Activated CD8-positive, alpha-beta memory T cell treated with anti-CD3 and anti-CD28 coated beads, Interleukin-2, amount 50 U/mL, for 48 hours (primary cell): Measurements from ENCODE around the gene ARHGAP23.
"Not testable (repeated sequence)": the region's sequence is repeated elsewhere in the genome, so short reads cannot be mapped to it uniquely, and the experiment has no call there.

Experiments used
- DNase-seq: peaks from one replicate; pipeline ENCODE4 v3.0.0-alpha.2; 2020

ARHGAP23 gene

DNA sequence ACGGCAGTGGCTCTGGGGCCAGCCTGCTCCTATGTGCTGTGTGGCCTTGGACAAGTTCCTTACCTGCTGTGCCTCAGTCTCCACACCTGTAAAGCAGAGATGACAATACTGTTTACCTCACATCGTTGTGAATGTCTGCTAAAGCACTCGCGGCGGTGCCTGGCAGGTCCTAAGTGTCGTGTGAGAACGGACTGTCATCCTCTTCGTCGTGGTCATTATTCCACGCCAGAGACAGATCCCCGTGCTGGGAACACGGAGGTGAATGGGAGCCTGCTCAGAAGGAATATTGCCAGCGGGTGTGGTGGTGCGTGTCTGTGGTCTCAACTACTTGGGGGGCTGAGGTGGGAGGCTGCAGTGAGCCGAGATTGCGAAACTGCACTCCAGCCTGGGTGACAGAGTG is 65.9 kb downstream of the ARHGAP23 start:
- DNase-seq: not testable (repeated sequence)

DNA sequence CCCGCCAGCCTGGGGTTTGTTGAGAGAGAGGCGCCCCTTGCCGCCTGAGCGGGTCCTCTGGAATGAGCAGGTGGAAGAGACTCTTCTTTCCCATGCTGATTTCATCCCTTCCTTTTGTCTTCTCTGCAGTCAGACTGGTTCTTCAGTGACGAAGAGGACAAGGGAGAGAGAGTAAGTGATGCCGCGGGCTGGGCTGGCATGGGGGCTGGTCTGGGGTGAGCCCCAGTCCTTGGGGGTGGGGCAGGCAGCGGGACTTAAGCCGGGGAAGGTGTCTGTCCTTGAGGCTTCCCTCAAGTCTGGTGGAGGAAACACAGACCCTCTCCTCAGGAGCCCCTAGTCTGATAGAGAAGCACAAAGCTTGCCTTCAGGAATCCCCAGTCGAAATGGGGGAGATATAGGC is 69.4 kb downstream of the ARHGAP23 start:
- not testable (repeated sequence) for DNase-seq

DNA sequence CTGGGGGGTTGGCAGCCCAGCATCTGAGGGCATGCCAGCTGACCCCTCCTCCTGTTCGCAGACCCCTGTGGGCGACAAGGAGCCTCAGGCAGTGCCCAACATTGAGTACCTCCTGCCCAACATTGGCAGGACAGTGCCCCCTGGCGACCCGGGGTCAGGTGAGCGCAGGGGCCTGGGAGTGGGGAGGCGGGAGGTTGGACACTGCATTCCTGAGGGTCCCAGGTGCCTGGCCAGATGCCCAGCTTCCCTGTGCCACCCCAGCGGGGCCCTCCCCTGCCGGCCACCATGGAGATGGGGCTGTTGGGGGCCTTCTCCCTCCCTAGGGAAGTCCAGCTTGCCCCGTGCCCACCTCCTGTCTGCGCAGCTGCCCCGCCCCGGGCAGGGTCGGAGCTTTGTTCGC is 70.1 kb downstream of the ARHGAP23 start:
- DNase-seq: no peak

DNA sequence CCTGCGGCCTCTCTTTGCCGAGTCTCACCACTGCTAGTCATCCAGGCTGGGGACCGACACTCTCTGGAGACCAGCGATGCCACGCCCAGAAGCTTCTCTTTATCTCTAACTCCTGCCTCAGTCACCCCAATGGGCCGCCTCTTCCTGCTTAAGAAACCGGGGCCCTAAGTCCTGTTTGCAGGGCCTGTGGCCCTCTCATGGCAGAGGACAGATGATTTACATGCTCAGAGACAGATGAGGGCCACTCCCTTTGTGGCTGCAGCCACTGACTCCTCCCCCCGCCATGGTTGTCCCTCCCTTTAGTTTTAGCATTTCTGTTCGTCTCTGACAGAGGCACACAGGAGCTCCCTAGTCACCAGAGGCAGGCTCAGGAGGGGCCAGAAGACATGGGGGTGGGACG is 71.0 kb downstream of the ARHGAP23 start:
- DNase-seq: not testable (repeated sequence)

DNA sequence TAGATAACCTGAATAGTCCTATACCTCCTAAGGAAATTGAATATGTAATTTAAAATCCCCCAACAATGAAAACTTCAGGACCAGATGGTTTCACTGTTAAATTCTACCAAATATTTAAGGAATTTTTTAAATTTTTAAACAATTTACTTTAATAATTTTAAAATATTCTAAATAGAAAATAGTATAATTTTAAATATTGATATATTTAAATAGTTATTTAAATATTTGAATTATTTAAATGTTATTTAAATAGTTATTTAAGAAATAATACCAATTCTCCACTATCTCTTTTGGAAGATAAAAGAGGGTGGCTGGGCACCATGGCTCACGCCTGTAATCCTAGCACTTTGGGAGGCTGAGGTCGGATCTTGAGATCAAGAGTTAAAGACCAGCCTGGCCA is 73.5 kb downstream of the ARHGAP23 start:
- DNase-seq: not testable (repeated sequence)

DNA sequence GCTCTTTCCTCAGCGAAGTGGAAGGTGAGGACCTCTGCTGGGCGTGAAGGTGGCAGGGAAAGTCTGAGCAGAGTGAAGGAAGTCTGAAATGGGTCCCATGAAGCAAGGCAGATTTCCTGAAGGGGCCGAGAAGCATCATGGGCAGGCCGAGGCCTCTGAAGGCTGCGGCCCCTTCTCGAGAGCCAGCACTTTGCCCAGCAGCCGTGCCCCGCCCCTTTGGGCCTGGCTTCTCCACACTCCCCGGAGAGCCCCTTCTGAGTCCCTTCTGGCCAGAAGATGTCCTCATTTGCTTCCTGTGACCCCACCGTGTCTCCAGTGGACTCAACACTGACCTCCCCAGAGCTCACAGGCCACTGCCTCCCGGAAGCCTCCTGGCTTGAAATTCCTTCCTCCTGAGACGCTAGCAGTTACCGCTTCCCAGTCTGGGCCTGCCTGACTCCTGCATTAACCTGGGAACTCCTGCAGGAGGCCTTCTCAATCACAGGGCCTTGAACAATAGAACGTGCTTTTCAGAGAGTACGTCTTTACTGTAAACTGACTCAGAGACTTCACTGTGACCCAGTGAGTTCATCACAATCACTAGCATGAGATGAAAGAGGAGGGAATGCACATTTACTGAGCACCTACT is 75.1 kb downstream of the ARHGAP23 start:
- DNase-seq: not testable (repeated sequence)

DNA sequence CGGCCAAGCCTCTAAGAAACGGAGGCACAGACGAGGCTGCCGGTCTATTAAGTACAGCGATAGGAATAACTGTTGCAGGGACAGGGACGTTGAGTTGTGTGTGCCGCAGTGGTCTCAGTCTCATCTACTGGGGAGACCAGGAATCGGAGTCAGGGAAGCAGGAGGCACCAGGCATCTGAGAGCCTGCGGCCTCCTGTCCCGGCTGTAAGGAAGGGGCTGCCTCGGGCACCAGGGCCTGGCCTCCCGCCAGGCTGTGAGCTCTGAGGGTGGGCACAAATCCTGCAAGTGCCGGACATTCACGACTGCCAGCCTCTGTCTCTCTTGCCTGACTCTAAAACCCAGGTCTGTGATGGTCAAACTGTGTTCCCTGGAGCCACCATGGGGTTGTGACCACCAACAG is 76.0 kb downstream of the ARHGAP23 start:
- no peak for DNase-seq

DNA sequence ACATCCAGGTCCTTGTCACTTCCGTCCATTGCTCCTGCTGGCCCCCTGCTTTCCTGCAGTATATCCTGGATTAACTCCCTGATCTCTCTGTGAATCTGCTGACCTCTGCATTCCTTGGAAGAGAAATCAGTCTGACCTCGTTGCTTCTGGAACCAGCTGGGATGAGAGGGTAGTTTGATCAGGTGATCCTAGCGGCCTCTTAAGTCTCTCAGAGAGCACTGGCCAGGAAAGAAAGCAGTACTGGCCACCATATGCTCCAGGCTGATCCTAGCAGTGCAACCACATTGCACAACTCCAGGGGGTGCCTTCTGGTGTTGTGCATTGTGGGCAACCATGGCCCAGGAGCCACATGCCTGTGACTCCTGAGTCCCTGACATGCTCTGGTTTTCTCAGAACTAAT is 79.2 kb downstream of the ARHGAP23 start:
- no peak for DNase-seq

DNA sequence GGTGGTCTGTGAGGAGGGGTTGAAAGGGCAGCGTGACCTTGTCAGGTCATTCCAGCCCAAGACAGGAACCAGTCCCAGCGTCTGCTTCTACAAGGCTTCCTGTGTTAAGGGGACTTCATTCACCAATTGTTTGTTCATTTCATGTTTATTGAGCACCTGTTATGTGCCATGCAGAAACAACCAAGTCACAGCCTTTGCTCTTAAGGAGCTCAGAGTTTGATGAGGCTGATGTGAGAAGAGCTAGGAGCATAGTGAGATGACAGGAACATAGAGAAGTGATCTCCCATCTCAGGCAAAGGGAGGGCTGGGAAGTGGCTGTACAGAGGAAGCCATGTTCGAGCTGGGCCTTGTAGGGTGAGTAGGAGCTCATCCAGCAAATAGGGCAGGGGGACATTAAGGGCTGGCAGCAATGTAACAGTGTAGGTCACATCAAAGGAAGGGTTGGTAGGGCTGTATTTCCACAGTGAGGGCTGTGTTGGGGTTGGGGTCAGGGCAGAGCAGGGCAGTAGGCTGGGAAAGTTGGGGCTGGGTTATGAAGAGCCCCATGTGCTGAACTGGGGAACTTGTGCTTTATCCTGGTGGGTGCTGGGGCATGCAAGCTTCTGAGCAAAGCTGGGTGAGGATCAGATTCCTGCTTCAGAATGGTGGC is 79.8 kb downstream of the ARHGAP23 start:
- no peak for DNase-seq

DNA sequence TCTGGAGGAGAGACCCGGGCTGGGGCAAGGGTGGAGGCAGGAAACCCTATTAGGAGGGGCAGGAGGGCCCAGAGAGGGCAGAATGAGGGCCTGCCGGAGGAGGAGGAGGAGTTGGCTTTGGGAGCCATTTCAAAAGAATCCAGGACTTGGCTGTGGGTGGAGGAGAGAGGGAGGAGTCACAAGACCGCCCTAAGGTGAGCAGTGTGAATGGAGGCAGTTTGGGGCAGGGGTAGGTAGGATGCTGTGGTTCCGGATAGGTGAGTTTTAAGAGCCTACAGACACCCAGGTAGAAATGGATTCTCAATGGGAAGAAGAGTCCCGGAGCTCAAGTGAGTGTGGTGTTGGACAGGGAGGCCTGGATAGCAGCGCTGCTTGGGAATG is 80.3 kb downstream of the ARHGAP23 start:
- DNase-seq: no peak

DNA sequence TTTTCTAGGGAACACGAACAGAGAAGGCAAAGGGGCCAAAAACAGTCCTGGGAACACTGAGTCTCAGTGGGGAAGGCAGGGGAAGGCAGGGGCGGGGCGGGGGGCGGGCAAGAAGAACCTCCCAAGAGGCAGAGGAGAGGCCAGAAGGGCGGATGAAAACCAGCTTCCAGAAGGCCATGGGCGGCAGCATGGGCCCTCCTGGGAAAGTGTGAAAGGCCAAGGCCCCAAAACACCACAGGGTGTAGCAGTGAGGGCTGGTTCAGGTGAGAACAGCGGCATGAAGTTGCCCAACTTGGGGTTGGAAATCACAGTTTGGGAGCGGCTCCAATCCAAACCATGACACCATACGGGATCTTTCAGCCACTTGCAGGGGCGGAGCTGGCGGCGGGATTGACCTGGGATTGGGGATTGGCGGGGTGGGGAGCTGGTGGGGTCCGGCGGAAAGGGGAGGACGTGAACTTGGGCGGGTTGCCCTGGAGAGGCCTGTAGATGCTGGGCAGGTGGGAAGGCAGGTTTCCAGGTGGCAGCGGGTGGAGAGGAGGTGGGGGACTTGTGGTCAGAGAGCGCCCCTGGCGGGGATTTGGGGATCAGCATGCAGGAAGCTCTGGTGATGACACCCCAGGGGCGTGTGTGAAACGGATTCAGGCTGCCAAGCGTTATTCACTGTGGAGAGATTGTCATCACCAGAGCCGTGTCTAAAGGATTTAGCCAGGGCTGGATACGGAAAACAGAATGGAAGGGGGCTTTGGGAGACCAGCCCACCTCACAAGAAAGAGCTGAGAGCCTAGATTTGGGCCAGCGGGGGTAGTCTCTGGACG is 80.9 kb downstream of the ARHGAP23 start:
- peak; percentile 87 for DNase-seq

DNA sequence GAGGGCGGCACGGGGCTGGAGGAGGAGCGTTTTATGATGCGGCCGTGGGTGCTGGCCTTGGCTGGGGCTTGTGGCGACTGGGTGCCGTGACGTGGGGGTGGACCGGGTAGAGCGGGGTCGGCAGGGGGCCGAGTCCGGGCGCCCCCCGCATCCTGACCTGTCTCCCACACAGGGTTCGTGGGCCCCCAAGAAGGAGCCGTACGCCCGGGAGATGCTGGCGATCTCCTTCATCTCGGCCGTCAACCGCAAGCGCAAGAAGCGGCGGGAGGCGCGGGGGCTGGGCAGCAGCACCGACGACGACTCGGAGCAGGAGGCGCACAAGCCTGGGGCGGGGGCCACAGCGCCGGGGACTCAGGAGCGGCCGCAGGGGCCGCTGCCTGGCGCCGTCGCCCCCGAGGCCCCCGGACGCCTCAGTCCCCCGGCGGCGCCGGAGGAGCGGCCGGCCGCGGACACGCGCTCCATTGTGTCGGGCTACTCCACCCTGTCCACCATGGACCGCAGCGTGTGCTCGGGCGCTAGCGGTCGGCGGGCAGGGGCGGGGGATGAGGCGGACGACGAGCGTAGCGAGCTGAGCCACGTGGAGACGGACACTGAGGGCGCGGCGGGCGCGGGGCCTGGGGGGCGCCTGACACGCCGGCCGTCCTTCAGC is 81.6 kb downstream of the ARHGAP23 start:
- DNase-seq: no peak

DNA sequence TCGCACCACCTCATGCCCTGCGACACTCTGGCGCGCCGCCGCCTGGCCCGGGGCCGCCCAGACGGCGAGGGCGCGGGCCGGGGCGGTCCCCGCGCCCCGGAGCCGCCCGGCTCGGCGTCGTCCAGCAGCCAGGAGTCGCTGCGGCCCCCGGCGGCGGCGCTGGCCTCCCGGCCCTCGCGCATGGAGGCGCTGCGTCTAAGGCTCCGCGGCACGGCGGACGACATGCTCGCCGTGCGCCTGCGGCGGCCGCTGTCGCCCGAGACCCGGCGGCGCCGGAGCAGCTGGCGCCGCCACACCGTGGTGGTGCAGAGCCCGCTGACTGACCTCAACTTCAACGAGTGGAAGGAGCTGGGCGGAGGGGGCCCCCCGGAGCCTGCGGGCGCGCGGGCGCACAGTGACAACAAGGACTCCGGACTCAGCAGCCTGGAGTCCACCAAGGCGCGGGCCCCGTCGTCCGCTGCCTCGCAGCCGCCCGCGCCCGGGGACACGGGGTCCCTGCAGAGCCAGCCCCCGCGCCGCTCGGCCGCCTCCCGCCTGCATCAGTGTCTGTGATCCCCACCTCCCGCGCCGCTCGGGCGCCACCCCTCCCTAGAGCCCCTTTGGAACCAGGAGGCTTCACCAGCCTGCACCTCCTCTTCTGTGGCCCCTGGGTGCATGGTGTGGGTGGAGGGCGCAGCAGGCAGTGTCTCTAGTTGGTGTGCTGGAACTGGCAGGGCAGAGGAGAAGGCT is 82.3 kb downstream of the ARHGAP23 start:
- DNase-seq: no peak

DNA sequence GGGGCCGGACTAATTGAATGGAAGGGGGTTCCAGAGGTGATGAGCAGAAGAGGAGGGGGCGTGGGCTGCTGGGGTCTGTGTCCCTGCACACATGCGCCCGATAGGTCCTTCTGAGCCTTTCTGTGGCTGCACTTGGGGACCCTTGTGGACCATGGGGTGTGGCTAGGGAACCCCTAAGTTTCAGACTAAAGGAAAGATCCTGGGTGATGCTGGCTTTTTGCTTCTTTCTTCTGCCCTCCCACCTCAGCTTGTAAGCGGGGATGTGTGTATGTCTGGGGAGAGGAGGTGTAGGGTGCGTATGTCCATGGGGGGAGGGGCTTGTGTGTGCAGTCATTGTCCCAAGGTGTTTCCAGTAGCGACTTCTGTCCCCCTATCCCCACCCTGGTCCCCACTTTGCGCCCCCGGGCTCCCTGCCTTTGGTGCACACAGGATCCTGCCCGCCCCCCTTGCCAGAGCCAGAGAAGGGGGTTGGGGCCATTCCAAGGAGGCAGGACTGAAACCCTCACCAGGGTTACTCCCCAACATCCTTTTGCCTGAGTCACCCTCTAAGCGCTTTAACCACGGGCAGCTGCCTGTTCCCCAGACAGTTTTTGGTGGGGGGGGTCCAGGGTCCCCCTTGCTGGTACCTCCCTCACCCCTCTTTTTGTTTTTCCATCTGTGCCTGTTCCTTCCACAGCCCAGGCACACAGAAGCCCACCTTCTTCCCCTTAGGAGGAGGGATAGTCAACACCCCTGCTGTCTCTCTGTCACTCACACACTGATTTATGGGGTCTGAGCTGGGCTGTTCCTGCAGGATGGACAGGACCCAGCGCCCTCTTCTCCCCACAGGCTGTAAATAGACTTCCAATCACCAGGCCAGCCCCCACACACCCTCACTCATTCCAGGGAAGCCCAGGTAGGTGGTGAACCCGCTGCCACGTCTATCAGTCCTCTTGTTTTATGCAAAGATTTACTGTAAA is 83.2 kb downstream of the ARHGAP23 start:
- no peak for DNase-seq

DNA sequence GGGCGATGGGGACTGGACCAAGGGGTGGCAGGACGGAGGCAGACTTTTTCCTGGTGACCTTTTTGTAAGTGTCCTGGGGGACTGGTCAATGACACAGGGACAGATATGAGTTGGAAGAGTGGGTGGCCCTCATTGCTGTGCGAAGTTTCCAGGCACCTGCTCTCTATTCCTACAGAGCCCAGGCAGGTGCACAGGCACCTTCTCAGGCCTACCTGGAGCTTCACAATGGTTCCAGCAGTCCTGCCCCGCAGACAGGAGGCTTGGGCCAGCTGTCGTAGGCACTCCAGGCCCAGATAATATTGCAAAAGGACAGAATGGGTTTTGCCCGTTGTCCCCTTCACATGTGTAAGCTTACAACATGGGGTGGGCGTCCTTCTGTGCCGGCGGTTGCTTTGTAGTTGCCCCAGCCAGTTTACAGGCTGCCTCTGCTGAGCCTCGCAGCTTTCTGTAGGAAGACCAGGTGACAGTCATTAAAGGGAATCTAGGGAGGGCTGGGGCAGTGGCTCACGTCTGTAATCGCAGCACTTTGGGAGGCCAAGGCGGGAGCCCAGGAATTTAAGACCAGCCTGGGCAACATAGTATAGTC is 84.3 kb downstream of the ARHGAP23 start:
- DNase-seq: no peak

DNA sequence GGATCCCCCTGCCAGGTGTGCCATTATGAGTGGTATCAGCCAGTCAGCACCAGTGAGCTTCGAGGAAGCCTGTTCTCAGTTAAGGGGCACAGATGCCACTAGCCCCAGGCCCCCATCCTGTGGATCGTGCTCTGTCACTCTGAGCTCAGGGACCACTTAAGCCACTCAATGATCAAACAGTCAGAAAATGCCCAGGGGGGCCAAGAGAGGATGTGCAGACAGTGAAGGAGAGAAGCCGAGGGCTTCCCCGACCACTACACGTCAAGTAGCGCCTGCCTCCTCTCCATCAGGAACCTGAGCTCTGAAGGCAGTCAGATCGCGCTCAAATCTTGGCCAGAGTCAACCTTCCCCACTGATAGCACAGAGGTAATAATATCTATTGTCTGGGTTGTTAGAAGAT is 98.3 kb downstream of the ARHGAP23 start:
- not testable (repeated sequence) for DNase-seq

DNA sequence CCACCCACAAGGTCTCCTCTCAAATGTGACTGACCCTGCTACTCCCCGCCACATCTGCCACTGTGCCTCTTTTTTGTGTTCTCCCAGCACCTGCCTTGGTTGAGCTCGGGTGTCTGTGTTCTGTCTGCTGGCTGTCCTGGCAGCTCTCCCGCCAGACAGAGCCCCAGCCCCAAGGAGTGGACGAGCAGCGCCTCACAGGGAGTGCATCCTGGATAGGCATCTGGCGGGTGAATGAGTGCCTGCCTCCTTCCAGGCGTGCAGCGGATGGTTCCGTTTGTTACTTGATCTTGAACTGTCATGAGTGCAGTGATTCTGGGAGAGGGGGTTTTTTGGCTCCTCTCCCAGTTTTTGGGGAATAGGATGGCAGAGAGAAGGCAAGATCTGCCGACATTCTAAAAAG is 99.9 kb downstream of the ARHGAP23 start:
- DNase-seq: not testable (repeated sequence)

DNA sequence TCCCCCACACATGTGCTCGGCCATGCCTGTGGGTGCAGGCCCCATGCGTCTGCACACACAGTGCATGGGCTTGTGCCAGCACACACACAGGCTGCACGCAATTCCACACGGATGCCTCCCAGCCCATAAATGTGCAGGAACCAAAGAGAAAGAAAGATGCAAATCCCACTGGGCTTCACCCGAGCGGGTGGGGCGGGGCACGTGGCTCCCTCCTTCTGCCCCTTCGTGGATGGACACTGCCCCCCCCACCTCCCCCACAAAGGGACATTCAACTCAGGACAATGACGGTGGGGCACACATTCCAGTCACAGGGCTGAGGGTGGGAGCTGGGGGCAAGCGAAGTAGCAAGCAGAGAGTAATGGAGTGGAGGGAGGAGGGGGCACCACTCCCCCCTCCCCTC is 102.6 kb downstream of the ARHGAP23 start:
- DNase-seq: not testable (repeated sequence)

DNA sequence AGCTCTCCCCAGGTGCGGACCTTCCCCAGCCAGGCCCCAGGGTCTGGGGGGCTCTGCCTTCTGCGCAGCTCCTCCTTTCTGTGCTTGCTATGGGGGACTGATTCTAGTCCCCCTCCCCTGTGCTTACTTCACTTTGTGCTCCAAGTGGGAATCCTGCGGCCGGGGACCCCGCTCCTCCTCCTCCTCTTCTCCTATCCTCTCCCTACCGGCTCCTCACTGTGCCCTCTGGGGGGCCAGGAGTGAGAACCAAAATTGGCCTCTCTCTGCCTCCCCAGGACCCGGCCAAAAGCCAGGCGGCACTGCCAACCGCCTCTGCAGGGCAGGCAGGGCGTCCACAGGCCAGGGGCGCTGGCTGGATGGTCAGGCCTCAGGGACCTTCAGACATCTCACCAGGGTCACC is 103.5 kb downstream of the ARHGAP23 start:
- not testable (repeated sequence) for DNase-seq

DNA sequence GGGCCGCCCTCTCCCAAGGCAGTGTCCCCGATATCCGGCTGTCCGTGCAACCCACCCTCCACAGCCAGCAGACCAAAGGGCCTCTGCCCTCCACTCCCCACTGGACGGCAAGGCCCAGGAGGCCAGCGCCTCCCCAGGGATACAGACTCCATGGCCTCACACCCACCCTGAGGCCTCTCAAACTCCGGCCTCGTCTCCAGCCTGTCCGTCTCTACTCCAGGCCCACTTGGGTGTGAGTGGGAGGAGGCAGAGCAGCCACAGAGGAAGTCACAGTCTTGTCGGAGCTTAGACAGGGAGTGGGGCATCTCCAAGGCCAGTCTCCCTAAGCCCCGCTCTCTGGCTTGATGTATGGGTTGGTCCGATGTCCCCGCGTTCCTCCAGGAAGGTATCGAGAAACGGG is 104.2 kb downstream of the ARHGAP23 start:
- no peak for DNase-seq

DNA sequence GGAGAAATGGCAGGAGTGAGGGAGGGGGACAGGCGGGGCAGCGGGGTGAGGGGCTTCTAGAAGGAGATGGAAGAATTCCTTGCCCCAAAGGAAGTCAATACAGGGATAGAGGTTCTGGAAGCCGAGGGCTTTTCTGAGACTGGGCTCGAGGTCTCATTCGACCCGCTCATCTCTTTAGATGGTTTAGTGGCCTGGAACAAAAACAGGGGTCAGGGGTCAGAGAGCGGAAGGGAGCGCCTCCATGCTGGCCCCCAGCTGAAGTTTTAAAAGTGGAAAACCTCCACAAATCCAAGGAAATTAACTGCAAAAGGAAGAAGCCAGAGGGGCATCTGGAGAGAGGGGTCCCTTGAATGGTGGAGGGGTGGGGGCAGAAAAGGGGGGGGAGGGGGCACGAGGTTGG is 105.0 kb downstream of the ARHGAP23 start:
- DNase-seq: no peak
